Measurements from ENCODE around the gene NAPB.

GRCh38 chr20:23396950-23397627 is 24.2 kb downstream of the NAPB start:
- TF ChIP-seq SIN3A (IDR thresholded peaks at IDR 0.05; ENCODE audit: borderline replicate concordance, insufficient read depth, low read length) (no peak), FOXP2 (optimal IDR thresholded peaks at IDR 0.05; ENCODE audit: borderline replicate concordance, extremely low read depth, extremely low read length, insufficient read depth) (no peak), TAF1 (IDR thresholded peaks at IDR 0.05; ENCODE audit: borderline replicate concordance, insufficient read depth, low read length) (no peak), REST (IDR thresholded peaks at IDR 0.05; ENCODE audit: insufficient read depth in 1 of 2, low read depth in 2 of 2, low read length in 2 of 2) (no peak)
